ENCODE measurements around the gene GRK7.

DNA sequence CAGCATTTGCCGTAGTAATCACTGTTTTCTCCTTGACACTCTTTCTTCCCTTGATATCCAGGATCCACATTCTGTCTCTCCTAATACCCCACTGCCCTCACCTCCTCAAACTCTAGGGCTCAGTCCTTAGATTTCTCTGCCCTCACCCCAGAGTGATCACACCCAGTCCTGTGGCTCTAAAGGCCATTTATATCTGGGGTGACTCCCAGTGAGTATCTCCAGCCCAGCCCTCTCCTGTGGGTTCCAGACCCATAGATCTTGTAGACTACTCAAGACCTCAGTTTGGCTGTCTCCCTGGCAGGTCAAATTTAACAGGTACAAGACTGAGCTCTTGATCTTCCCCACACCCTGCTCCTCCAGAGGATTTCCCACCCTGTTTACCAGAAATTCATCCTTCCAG is 1.3 kb downstream of the GRK7 start:
- TF ChIP-seq, protein P1, sequence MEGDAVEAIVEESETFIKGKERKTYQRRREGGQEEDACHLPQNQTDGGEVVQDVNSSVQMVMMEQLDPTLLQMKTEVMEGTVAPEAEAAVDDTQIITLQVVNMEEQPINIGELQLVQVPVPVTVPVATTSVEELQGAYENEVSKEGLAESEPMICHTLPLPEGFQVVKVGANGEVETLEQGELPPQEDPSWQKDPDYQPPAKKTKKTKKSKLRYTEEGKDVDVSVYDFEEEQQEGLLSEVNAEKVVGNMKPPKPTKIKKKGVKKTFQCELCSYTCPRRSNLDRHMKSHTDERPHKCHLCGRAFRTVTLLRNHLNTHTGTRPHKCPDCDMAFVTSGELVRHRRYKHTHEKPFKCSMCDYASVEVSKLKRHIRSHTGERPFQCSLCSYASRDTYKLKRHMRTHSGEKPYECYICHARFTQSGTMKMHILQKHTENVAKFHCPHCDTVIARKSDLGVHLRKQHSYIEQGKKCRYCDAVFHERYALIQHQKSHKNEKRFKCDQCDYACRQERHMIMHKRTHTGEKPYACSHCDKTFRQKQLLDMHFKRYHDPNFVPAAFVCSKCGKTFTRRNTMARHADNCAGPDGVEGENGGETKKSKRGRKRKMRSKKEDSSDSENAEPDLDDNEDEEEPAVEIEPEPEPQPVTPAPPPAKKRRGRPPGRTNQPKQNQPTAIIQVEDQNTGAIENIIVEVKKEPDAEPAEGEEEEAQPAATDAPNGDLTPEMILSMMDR (IDR thresholded peaks at IDR 0.05), result no peak
- TF ChIP-seq POLR2A (IDR thresholded peaks at IDR 0.05) (no peak), EP300 (IDR thresholded peaks at IDR 0.05; ENCODE audit: low read depth) (no peak), POLR2AphosphoS5 (IDR thresholded peaks at IDR 0.05) (no peak)

Data from transverse colon (tissue), 4 donors.